ENCODE measurements around the gene KLHL5. TPM values are rescaled to one million over a fixed set of nuclear protein-coding genes. Genes with fewer than 3 reads are reported as not detected.

The KLHL5 gene
- polyA plus RNA-seq, 1 donor from 2014 or later, result 33.8 TPM

- Histone ChIP-seq H3K4me3 (ENCODE audit: low read length) (no peak overlapping the region), H3K9me2 (ENCODE audit: insufficient read depth, low read length) (no peaks in the 10 kb centered on the region), H3K4me2 (ENCODE audit: low read length) (no peak overlapping the region), H3K27me3 (ENCODE audit: insufficient read depth, low read depth, low read length) (no peaks in the 10 kb centered on the region), H2AFZ (ENCODE audit: low read depth, low read length) (no peak overlapping the region), H3K9ac (ENCODE audit: low read length) (no peak overlapping the region), H3K36me3 (ENCODE audit: insufficient read depth, low read length) (no peaks in the 10 kb centered on the region), H3K27ac (ENCODE audit: low read length) (no peak overlapping the region), H3K79me2 (replicated peaks; ENCODE audit: insufficient read depth, low read length) (peaks cover 60% of the 10 kb centered on the region), H4K20me1 (ENCODE audit: insufficient read depth) (no peaks in the 10 kb centered on the region), H3F3A (ENCODE audit: insufficient read depth, low read length, poor library complexity, severe bottlenecking) (peaks cover 4% of the 10 kb centered on the region), H3K9me3 (ENCODE audit: low read length) (no peaks in the 10 kb centered on the region)
- TF ChIP-seq, protein P1, sequence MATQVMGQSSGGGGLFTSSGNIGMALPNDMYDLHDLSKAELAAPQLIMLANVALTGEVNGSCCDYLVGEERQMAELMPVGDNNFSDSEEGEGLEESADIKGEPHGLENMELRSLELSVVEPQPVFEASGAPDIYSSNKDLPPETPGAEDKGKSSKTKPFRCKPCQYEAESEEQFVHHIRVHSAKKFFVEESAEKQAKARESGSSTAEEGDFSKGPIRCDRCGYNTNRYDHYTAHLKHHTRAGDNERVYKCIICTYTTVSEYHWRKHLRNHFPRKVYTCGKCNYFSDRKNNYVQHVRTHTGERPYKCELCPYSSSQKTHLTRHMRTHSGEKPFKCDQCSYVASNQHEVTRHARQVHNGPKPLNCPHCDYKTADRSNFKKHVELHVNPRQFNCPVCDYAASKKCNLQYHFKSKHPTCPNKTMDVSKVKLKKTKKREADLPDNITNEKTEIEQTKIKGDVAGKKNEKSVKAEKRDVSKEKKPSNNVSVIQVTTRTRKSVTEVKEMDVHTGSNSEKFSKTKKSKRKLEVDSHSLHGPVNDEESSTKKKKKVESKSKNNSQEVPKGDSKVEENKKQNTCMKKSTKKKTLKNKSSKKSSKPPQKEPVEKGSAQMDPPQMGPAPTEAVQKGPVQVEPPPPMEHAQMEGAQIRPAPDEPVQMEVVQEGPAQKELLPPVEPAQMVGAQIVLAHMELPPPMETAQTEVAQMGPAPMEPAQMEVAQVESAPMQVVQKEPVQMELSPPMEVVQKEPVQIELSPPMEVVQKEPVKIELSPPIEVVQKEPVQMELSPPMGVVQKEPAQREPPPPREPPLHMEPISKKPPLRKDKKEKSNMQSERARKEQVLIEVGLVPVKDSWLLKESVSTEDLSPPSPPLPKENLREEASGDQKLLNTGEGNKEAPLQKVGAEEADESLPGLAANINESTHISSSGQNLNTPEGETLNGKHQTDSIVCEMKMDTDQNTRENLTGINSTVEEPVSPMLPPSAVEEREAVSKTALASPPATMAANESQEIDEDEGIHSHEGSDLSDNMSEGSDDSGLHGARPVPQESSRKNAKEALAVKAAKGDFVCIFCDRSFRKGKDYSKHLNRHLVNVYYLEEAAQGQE (IDR thresholded peaks at IDR 0.05; ENCODE audit: borderline replicate concordance), result no peak
- TF ChIP-seq SMC3 (conservative IDR thresholded peaks at IDR 0.05; ENCODE audit: poor library complexity), result no peak
- no peak for TF ChIP-seq RAD21 (conservative IDR thresholded peaks at IDR 0.05)
- TF ChIP-seq, protein P2, sequence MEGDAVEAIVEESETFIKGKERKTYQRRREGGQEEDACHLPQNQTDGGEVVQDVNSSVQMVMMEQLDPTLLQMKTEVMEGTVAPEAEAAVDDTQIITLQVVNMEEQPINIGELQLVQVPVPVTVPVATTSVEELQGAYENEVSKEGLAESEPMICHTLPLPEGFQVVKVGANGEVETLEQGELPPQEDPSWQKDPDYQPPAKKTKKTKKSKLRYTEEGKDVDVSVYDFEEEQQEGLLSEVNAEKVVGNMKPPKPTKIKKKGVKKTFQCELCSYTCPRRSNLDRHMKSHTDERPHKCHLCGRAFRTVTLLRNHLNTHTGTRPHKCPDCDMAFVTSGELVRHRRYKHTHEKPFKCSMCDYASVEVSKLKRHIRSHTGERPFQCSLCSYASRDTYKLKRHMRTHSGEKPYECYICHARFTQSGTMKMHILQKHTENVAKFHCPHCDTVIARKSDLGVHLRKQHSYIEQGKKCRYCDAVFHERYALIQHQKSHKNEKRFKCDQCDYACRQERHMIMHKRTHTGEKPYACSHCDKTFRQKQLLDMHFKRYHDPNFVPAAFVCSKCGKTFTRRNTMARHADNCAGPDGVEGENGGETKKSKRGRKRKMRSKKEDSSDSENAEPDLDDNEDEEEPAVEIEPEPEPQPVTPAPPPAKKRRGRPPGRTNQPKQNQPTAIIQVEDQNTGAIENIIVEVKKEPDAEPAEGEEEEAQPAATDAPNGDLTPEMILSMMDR (IDR thresholded peaks at IDR 0.05; ENCODE audit: poor library complexity, severe bottlenecking), result no peak
- TF ChIP-seq EZH2 (IDR thresholded peaks at IDR 0.05; ENCODE audit: borderline replicate concordance, insufficient read depth, low read length, poor library complexity, severe bottlenecking), result no peak
- TF ChIP-seq EP300 (conservative IDR thresholded peaks at IDR 0.05; ENCODE audit: poor library complexity, severe bottlenecking), result no peak
- no peak for TF ChIP-seq MXI1 (conservative IDR thresholded peaks at IDR 0.05; ENCODE audit: poor library complexity, severe bottlenecking)
Observed at GRCh38 chr4:39067451-39067850, 5.4 kb downstream of the KLHL5 start.

- TF ChIP-seq SMC3 (conservative IDR thresholded peaks at IDR 0.05; ENCODE audit: poor library complexity) (no peak), EZH2 (IDR thresholded peaks at IDR 0.05; ENCODE audit: borderline replicate concordance, insufficient read depth, low read length, poor library complexity, severe bottlenecking) (no peak), MXI1 (conservative IDR thresholded peaks at IDR 0.05; ENCODE audit: poor library complexity, severe bottlenecking) (no peak), RAD21 (conservative IDR thresholded peaks at IDR 0.05) (no peak), POLR2AphosphoS5 (IDR thresholded peaks at IDR 0.05) (no peak), EP300 (conservative IDR thresholded peaks at IDR 0.05; ENCODE audit: poor library complexity, severe bottlenecking) (no peak), TAF1 (IDR thresholded peaks at IDR 0.05; ENCODE audit: low read depth) (no peak)
- TF ChIP-seq, protein P2 (IDR thresholded peaks at IDR 0.05; ENCODE audit: poor library complexity, severe bottlenecking), result no peak
- TF ChIP-seq, protein P1 (IDR thresholded peaks at IDR 0.05; ENCODE audit: borderline replicate concordance), result no peak
- Histone ChIP-seq H3K79me2 (replicated peaks; ENCODE audit: insufficient read depth, low read length) (peaks cover 56% of the 10 kb centered on the region), H3K4me3 (ENCODE audit: low read length) (no peak overlapping the region), H3K36me3 (ENCODE audit: insufficient read depth, low read length) (no peaks in the 10 kb centered on the region), H3K9ac (ENCODE audit: low read length) (no peak overlapping the region), H2AFZ (ENCODE audit: low read depth, low read length) (no peak overlapping the region), H3K9me3 (ENCODE audit: low read length) (no peaks in the 10 kb centered on the region), H3K4me2 (ENCODE audit: low read length) (no peak overlapping the region), H4K20me1 (ENCODE audit: insufficient read depth) (no peaks in the 10 kb centered on the region), H3K9me2 (ENCODE audit: insufficient read depth, low read length) (no peaks in the 10 kb centered on the region), H3K27ac (ENCODE audit: low read length) (no peak overlapping the region), H3K27me3 (ENCODE audit: insufficient read depth, low read depth, low read length) (no peaks in the 10 kb centered on the region), H3F3A (ENCODE audit: insufficient read depth, low read length, poor library complexity, severe bottlenecking) (no peaks in the 10 kb centered on the region)
Observed at GRCh38 chr4:39068907-39069306, 6.9 kb downstream of the KLHL5 start.

Data from neural cell (in vitro differentiated cells).